GM19395 (cell line): Measurements from ENCODE around the gene TCTN3.
"Not testable (repeated sequence)": the region's sequence is repeated elsewhere in the genome, so short reads cannot be mapped to it uniquely, and the experiment has no call there.

Experiments
- ATAC-seq: cut with Tn5 transposase; IDR thresholded peaks from one replicate; pipeline ENCODE4 v1.9.1; 2021; ENCODE audit warnings: mild to moderate bottlenecking, moderate library complexity; ENCODE audit not compliant: unreplicated experiment

The TCTN3 gene

DNA sequence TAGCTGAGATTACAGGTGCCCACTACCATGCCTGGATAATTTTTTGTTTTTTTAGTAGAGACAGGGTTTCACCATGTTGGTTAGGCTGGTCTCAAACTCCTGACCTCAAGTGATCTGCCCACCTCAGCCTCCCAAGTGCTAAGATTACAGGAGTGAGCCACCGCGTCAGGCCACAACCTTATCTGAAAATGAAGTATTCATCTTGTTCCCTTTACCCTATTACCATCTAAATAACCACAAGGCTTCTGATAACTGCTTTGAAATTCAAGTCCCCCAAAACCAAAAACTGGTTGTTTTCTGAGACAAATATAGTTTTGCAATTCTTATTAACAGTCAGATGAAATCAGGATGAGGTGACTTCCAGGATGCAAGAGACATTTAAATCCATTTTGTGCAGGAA lies 2.4 kb downstream of the TCTN3 start:
- no peak for ATAC-seq

DNA sequence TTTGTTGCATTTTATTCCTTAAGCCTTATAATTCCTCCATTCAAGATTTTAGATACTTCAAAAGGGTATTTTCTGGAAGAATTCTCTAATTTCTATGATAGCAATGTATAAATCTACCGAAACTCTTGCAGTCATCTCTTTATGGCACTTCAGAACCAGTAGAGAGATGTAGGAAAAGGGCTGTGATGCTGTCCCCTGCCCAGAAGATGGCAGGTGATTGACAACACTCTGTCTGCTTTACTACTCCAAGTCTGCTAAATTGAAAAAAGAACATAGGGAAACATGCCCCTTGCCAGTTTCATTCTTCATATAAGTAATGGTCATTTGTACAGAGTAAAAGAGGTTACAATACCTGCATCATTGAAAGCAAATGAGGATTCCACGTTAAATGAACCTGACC lies 5.1 kb downstream of the TCTN3 start:
- ATAC-seq: no peak

DNA sequence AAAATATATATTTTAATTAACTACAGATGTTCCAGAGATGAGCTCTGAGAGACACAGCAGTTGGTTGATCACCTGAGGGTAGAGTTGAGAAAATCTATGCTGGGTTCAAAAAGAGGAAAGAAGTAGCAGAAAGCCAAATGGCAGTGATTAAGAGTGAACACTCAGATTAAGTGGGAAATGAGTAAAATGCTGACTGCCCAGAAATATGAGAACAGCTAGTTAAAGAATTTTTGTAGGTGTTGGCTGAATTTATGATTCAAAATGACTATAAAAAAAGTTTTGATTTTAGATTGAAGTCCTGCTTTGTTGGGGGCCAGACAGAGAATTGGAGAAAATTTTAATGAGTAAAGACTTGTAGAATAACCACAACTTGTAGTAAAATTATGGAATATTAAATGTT lies 9.8 kb downstream of the TCTN3 start:
- ATAC-seq: no peak

DNA sequence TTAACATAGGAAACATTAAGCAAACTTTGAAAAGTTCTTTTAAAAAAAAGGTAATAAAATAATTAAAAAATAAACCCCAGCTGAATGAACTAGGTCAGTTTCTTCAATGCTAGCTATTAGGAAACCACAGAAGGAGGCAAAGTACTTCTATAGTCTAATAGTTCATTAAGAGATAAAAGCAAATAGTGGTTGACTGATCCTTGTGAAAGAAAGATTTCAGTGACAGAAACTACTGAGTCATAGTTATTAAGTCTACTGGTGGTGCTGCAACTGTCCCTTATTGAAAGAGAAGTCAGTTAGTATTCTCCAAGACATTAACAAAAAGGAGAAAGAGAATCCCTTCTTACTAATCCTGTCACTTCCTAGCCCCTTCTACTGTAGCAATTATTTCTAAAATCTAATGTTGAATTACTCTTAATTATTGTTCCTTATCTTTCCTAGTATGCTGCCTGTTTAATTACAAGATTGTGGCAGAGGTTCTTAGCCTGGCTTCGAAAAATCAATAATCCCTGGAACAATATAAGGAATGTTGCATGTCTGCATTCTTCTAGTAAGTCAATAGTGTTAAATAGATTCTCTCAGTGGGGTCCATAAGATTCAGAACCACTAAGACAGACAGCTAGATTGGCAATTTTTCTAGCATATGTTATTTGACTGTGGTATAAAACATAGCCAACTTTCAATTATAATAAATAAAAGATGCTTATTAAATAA lies 18.2 kb downstream of the TCTN3 start:
- no peak for ATAC-seq

DNA sequence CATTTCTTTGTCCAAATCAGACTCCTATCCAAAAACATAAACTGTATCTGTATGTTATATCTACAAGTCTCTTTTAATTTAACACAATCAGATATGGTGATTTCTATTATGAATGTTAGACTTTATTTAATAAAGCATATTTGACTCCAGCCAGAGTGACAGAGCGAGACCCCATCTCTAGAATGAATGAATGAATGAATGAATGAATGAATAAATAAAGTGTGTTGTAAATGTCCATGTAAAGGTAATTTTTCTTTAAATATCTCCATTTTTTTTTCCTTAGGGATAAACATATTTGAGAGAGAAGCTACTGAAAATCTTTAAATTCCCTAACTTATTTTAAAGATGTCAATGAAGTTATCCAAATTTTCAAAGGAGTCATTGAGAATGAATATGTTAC lies 19.1 kb downstream of the TCTN3 start:
- ATAC-seq: no peak

DNA sequence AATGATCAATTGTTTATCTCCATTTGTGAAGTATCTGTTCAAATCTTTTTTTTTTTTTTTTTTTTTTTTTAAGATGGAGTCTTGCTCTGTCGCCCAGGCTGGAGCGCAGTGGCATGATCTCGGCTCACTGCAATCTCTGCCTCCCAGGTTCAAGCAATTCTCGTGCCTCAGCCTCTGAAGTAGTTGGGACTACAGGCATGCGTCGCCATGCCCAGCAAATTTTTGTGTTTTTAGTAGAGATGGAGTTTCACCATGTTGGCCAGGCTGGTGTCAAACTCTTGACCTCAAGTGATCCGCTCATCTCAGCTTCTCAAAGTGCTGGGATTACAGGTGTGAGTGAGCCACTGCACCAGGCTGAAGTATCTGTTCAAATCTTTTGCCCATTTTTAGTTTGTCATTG lies 21.1 kb downstream of the TCTN3 start:
- ATAC-seq: not testable (repeated sequence)

DNA sequence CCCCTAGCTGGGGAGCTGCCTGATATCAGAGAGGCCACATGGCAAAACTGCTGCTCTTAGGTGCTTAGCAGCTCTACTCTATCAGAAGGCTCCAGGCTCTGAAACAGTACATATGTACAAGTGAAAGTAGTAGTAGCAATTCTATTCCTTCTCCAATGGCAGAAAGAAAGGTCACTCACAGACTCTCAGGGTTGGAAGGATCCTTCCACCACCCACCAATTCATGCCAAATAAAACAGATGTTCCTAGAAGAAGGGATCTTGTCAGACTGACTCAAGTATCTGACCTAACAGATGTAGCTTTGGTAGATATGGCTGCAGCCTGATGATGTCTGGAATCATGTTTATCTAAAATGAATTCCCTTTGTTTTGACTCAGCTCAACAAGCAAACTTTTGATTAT lies 29.2 kb downstream of the TCTN3 start:
- no peak for ATAC-seq

DNA sequence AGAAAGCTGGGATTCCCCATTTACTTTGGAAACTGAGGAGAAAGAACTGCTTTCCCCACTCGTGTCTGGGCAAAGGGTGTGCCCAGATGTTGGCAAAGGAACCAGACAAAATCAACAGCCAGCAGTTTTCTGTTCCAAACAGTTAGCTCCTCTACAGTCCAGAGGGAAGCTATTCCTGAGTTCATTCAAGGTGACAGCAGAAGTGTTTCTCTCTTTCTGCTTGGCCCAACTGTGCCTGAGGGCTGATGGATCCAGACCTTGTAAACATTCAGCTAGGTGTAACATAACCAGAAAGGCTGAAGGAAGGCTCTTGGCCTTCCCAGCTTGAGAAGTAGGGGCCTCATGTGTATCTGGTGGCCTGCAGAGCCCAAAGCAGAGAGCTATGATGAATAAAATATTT lies 30.2 kb downstream of the TCTN3 start:
- ATAC-seq: no peak

DNA sequence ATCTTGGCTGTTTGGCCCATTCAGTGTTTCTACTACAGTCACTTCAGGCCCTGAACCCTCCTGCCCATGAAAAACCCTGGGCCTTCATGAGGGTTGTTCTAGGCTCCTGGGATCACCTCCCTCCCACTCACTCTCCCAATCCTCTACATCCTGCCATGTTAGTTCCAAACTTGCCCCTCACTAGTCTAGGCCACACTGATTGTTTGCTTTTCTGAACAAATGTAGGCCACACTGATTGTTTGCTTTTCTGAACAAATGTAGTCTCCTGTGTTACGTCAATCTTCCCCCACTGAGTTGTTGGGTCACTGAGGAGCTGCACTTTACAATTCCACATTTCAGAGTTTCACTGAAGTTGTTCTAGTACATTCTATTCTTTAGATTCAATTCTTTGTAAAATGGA lies 31.9 kb downstream of the TCTN3 start:
- ATAC-seq: no peak

DNA sequence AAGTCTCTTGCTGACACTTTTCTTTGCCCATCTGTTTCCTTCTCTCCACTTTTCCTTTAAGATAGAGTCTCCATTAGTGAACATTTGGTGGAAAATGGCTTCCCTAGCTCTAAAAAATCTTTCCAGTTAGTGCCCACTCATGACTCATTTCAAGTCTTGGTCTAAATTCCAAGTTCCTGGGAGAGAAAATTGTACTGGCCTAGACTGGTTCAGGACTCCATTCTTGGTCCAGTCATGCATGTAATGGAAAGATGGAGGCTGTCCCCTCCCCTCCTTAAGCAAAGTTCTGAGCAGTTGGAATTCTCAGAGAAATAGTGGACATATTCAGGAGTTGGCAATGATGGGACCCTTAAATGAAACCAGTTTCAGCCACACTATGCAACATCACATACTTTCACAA lies 33.4 kb downstream of the TCTN3 start:
- ATAC-seq: no peak

DNA sequence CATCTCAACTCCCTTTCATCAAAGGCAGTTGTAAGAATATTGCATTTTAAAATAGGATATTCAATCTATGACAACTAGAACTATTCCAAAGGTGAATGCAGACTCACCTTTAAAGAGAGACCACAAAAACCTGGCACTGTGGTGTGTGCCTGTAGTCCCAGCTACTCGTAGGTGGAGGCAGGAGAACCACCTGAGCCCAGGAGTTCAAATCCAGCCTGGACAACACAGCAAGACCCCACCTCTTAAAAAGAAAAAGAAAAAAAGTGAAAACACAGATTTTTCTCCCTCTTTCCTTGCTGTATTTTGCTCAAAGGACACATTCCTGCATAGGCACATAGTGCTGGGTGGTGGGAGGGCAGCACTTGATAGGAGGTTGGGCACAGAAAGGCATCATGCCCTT lies 36.5 kb downstream of the TCTN3 start:
- ATAC-seq: no peak

DNA sequence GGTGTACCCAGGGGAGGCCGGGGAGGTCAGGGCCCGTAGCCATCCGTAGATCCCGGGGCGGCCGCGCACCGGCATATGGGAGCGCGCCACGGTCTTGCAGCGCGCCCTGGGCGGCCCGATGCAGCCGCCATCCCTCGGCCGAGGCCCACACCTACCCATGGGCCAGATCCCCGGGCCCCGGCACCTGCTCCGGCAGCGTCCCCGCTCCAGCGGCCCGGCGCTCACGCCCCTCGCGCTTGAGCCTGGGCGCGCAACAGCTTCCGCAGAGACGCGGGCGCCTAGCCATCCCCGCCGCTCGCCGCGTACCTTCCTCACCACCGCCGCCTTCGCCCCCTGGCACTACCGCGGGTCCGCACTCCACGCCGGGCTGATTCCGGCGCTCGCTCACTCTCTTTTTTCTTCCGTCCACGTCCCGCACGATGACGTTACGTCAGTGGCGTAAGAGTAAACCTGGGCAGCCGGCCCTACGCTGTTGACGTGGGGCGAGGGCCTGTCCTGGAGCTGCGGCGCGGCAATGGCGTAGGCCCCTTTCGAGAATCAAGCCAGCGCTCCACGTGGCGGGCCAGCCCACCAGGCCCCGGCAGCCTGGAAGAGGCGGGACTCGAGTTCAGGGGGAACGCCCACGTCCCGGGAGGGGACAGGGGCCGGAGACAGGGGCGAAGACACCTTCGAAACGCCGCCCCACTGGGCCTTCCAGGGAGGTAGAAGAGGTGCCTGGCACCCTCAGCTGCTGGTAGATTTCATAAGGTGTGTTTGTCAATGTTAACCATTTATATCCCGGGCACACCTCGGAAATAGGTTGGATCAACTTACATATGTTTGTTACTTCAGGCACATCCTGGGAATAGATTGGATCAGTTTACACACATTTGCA lies 37.2 kb downstream of the TCTN3 start, which contains the start of gene ALDH18A1:
Gene ALDH18A1 (minus strand): TSS at position 421 of the 874 bp plus-strand sequence. CDS start 3,334 bp downstream, outside the sequence.
- ATAC-seq: peak; percentile 90

DNA sequence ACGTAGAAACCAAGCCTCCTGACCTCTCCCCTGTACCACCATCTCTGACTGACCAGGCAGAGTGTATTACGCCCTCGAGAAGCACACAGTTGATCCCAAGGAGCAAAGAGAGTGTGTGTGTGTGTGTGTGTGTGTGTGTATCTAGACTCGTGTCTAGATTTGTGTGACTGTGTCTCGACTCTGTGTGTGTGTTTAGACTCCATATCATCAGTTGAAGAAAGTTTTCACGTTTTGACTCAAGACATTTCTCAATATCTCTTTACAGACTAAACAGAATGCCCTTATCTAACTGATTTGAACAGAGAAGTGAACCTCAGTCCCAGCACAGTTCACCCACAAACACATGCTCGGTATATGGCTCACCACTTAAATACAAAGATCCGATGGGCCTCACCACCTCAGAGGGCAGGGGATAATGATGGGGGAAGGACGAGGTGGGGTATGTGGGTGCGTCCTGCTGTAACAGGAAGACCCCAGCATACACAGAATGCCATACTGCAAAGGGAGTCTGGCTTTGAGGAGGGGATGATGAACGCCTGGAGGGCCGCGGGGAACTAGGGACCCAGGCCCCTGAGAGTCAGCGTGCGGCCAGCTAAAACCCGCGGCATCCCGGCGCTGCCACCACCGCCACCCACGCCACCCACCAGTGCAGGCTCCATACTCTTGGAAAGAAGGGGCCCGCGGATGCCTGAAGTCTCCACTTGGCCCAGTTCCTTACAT lies 38.0 kb downstream of the TCTN3 start:
- ATAC-seq: peak; percentile 14

DNA sequence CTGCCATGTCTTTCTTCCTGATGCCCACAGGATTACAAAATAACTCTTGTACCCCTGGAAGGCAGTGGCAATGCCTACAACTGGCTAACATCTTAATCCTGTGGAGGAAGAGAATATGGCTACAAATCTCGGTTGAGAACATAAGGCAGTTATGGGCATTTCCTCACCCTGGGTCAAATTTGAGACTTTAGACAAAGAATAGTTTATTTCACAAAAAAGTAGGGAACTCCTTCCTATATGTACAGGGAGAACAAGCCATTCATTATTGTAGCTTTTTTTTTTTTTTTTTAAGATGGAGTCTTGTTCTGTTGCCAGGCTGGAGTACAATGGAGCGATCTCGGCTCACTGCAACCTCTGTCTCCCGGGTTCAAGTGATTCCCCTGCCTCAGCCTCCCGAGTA lies 39.8 kb downstream of the TCTN3 start:
- no peak for ATAC-seq

DNA sequence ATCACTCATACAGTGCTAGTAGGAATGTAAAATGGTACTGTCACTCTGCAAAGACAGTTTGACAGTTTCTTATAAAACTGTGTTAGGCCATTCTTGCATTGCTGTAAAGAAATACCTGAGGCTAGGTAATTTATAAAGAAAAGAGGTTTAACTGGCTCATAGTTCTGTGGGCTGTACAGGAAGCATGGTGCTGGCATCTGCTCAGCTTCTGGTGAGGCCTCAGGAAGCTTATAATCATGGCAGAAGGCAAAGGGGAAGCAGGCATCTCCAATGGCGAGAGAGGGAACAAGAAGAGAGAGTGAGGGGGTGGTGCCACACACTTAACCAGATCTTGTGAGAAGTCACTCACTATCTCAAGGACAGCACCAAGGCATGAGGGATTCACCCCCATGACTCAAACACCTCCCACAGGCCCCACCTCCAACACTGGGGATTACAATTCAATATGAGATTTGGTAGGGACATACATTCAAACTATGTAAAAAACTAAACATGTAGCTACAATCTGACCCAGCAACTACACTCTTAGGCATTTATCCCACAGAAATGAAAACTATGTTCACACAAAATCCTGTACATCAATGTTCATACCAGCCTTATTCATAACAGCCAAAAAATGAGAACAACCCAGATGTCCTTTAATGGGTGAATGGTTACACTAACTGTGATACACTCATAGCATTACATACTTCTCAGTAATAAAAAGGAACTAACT lies 42.2 kb downstream of the TCTN3 start:
- ATAC-seq: no peak

DNA sequence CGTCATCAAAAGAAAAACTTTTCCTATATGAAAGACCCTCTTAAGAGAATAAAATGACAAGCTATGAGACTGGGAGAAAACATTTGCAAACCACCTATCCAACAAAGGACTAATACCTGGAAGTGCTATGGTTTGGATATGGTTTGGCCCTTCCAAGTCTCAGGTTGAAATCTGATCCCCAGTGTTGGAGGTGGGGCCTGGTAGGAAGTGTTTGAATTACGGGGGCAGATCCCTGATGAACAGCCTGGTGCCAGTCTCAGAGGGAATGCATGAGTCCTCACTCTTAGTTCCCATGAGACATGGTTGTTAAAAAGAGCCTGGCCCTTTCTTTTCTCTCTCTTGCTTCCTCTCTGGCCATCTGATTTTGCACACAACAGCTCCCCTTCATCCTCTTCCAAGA lies 43.5 kb downstream of the TCTN3 start:
- no peak for ATAC-seq

DNA sequence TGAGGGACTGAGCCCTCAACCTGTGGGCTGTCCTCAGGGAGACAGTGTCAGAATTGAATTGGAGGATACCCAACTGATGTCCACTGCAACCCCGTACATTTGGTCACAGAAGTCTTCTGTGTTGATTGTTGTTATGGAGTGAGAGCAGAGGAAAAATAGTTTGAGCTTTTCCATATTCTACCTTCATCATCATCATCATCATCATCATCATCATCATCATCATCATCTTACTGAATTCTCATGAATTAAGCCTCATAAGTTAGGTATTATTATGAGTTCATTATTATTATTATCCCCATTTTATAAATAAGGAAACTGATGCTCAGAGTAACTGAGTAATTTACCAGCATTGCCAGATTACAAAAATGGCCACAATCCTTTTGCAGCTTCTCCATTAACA lies 45.6 kb downstream of the TCTN3 start:
- no peak for ATAC-seq

DNA sequence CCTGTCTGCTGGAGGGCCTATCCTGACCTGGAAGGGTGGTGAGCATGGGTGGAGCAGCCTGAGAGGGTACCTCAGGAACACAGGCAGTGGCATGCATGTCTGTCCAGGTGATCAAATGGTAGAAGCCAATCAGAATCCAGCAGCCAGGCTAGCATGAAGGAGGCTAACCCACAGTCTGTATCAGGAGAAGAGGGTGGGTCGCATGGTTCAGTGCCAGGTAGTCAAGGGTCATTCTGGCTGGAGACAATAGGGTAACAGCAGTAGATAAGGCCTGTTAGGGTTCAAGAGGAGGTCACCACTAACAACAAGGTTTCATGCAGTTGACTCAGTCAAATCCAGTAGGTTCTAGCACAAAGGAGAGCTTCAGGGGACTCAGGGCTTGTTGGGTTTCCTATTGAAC lies 47.6 kb downstream of the TCTN3 start:
- ATAC-seq: no peak

DNA sequence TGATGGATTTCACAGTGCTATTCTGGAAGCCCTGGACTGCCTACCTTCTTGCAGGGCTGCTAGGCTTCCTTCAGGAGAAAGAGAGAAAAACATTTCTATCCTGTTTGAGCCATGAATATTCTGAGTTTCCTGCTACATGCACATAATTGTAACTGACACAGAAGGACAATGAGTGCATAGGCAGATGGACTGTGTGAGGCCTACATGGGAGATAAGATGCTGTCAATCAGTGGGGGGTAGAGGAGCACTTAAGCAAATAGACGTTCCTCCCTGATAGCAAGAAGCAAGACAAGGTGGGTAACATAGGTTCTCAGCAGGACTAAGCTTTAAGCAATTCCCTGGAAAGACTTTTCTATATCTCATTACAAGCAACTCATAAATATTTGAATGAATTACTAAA lies 48.8 kb downstream of the TCTN3 start:
- no peak for ATAC-seq

DNA sequence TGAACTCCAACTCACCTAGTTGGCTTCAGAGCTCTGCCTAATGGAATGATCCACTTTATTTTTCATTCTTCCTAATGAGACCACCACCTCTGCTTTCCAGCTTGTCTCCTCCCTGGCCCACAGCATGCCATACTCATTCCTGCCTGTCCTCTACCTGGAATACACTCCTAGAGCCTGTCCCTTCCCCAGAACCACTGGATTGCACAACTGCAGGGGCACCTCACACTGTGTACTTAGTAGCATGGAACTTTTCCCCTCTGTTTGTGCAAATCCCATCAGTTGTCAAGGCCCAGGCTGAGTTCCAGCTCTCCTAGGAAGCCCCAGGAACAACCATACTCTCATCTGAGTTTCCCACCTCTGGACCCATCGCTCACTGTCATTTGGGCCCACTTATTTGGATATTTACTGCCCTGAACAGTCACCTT lies 52.8 kb downstream of the TCTN3 start:
- ATAC-seq: no peak

DNA sequence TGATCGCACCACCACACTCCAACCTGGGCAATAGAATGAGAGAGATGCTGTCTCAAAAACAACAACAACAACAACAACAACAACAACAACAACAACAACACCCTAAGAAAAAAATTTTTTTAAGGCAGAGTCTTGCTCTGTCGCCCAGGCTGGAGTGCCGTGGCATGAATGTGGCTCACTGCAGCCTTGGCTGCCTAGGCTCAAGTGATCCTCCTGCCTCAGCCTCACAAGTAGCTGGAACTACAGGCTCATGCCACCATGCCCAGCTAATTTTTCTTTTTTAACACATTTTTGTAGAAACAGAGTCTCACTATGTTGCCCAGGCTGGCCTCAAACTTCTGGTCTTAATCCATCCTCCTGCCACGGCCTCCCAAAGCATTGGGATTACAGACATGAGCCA lies 55.8 kb downstream of the TCTN3 start:
- no peak for ATAC-seq
